Epithelial cell of esophagus (primary cell): ENCODE results near the gene ERCC6L2.

Experiments
- DNase-seq: peaks from one replicate; pipeline ENCODE4 v3.0.0; 2010; ENCODE audit warnings: low read depth
- H3K4me3 ChIP-seq: 2 replicates; pipeline ENCODE4 v1.5.1; 2011; ENCODE audit warnings: mild to moderate bottlenecking, low read length, control low read depth
- TF ChIP-seq, protein P1 (sequence below): IDR thresholded peaks from 2 replicates; pipeline ENCODE4 v1.5.1; 2011; ENCODE audit warnings: low read depth, mild to moderate bottlenecking, low read length, control low read depth, inconsistent platforms; ENCODE audit not compliant: insufficient read depth; ENCODE audit errors: missing control alignments

Gene ERCC6L2

GRCh38 chr9:95970317-95970716 lies 94.8 kb downstream of the ERCC6L2 start:
- TF ChIP-seq, protein P1, sequence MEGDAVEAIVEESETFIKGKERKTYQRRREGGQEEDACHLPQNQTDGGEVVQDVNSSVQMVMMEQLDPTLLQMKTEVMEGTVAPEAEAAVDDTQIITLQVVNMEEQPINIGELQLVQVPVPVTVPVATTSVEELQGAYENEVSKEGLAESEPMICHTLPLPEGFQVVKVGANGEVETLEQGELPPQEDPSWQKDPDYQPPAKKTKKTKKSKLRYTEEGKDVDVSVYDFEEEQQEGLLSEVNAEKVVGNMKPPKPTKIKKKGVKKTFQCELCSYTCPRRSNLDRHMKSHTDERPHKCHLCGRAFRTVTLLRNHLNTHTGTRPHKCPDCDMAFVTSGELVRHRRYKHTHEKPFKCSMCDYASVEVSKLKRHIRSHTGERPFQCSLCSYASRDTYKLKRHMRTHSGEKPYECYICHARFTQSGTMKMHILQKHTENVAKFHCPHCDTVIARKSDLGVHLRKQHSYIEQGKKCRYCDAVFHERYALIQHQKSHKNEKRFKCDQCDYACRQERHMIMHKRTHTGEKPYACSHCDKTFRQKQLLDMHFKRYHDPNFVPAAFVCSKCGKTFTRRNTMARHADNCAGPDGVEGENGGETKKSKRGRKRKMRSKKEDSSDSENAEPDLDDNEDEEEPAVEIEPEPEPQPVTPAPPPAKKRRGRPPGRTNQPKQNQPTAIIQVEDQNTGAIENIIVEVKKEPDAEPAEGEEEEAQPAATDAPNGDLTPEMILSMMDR, result no peak
- no peak overlapping the region for H3K4me3 ChIP-seq
- no peak for DNase-seq

GRCh38 chr9:95971815-95972214 lies 96.3 kb downstream of the ERCC6L2 start:
- TF ChIP-seq, protein P1, result no peak
- H3K4me3 ChIP-seq, result no peak overlapping the region
- DNase-seq, result no peak

- DNase-seq, result no peak
- no peak overlapping the region for H3K4me3 ChIP-seq
- TF ChIP-seq, protein P1, result no peak
Measured at GRCh38 chr9:95974389-95974788, 98.9 kb downstream of the ERCC6L2 start.

GRCh38 chr9:95977371-95977770 lies 101.9 kb downstream of the ERCC6L2 start:
- no peak overlapping the region for H3K4me3 ChIP-seq
- no peak for DNase-seq
- TF ChIP-seq, protein P1, result no peak

DNA sequence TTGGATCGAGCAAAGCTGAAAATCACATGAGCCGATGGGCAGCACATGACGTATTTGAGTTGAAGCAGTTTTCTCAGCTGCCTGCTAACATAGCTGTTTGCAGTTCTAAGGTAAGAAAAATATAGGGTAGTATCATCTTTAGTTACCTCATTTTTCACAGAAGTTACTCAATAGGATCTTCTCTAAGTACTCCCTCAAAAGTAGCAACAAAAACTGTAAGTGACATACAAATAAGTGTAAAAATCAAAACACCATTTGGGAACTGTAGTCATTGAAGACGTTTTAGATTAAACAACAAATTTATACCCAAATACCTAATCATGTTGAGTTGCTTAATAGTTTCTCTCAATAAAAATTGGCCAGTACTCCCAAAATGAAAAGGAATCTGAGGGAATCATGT lies 102.6 kb downstream of the ERCC6L2 start:
- TF ChIP-seq, protein P1, result no peak

GRCh38 chr9:95979446-95979845 lies 104.0 kb downstream of the ERCC6L2 start:
- TF ChIP-seq, protein P1, result no peak
- no peak for DNase-seq
- no peak overlapping the region for H3K4me3 ChIP-seq

More for the DNA sequence above, 102.6 kb downstream of the ERCC6L2 start:
- DNase-seq, result no peak
- H3K4me3 ChIP-seq, result no peak overlapping the region

DNA sequence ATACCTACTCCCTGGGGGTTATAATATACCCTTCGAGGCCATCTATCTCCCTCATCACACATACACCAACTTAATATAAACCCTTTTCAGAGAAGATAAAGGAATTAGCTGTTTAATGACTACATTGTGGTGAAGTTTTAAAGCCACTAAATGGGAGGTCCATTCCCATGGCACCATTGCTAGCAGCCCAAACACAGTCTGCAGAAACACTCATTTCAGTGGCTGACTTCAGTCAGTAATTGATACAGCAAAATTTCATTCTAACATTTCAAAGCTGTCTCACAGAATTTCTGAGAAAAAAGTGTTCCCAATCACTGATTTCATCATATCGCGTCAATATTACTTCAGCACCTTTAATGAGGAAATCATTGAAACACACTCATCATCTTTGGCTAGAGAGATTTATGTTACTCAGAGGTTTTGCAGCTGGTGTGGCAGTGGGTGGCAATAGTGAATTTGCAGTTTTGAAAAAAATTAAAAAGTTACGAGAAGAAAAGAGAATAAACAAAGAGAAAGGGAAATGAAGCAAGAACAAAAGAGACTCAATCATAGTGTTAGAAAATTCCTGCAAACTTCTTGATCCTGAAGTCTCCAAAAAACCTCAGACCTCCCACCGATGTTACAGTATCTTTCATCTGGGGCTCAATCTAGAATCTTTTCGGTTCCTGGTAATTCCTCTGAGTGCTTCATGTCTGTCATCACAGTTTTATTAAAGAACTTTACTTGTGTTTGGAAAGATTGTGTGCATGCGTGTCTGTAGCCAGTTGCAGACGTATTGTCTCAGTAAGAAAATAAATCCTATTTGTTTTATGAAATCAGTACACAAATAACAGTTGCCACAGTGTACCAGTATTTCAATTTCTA lies 105.0 kb downstream of the ERCC6L2 start:
- TF ChIP-seq, protein P1, result no peak
- peak; percentile 44 for DNase-seq
- H3K4me3 ChIP-seq, result no peak overlapping the region
